ENCODE data around the gene HOXA9. TPM values are rescaled to one million over a fixed set of nuclear protein-coding genes. Genes with fewer than 3 reads are reported as not detected.

The HOXA9 gene
- total RNA-seq, 1 donor from 2014 or later, result not detected

GRCh38 chr7:27138985-27139333 lies 26.4 kb downstream of the HOXA9 start:
- intact Hi-C loops (cut with micrococcal nuclease), result no loop called here
- H3K9me3 Mint-ChIP-seq, result no peaks in the 10 kb centered on the region
- DNase-seq (ENCODE audit: low spot score), result no peak

GRCh38 chr7:27138472-27138871 lies 26.9 kb downstream of the HOXA9 start:
- no peak for DNase-seq (ENCODE audit: low spot score)
- Mint-ChIP-seq H3K27me3 (ENCODE audit: low read depth) (peaks cover 46% of the 10 kb centered on the region), H3K4me3 (ENCODE audit: low read depth) (no peak overlapping the region), H3K27ac (no peak overlapping the region), H3K36me3 (ENCODE audit: low read depth) (no peaks in the 10 kb centered on the region), H3K4me1 (ENCODE audit: low read depth) (peaks cover 14% of the 10 kb centered on the region), H3K9me3 (no peaks in the 10 kb centered on the region)
- intact Hi-C loops (cut with micrococcal nuclease), result no loop called here

More at GRCh38 chr7:27138985-27139333, 26.4 kb downstream of the HOXA9 start:
- no peaks in the 10 kb centered on the region for H3K36me3 Mint-ChIP-seq (ENCODE audit: low read depth)
- H3K4me3 Mint-ChIP-seq (ENCODE audit: low read depth), result no peak overlapping the region
- peaks cover 42% of the 10 kb centered on the region for H3K27me3 Mint-ChIP-seq (ENCODE audit: low read depth)
- H3K27ac Mint-ChIP-seq, result no peak overlapping the region
- peaks cover 12% of the 10 kb centered on the region for H3K4me1 Mint-ChIP-seq (ENCODE audit: low read depth)

- no peak for DNase-seq (ENCODE audit: low spot score)
- no peaks in the 10 kb centered on the region for H3K36me3 Mint-ChIP-seq (ENCODE audit: low read depth)
- no peak overlapping the region for H3K4me3 Mint-ChIP-seq (ENCODE audit: low read depth)
- no peaks in the 10 kb centered on the region for H3K9me3 Mint-ChIP-seq
- peaks cover 14% of the 10 kb centered on the region for H3K4me1 Mint-ChIP-seq (ENCODE audit: low read depth)
- H3K27ac Mint-ChIP-seq, result no peak overlapping the region
- intact Hi-C loops (cut with micrococcal nuclease), result no loop called here
- peaks cover 51% of the 10 kb centered on the region for H3K27me3 Mint-ChIP-seq (ENCODE audit: low read depth)
Observed at GRCh38 chr7:27137640-27138315, 27.6 kb downstream of the HOXA9 start.

GRCh38 chr7:27134392-27134791 lies 30.9 kb downstream of the HOXA9 start:
- H3K27me3 Mint-ChIP-seq (ENCODE audit: low read depth), result peaks cover 60% of the 10 kb centered on the region
- no peak overlapping the region for H3K27ac Mint-ChIP-seq
- DNase-seq (ENCODE audit: low spot score), result no peak
- no peak overlapping the region for H3K4me3 Mint-ChIP-seq (ENCODE audit: low read depth)
- H3K4me1 Mint-ChIP-seq (ENCODE audit: low read depth), result peaks cover 14% of the 10 kb centered on the region
- H3K9me3 Mint-ChIP-seq, result no peaks in the 10 kb centered on the region
- intact Hi-C loops (cut with micrococcal nuclease), result loop anchor here (5.0 kb wide), 1 partner anchor 37 kb away; the partner anchor contains the start of gene HOXA1
- no peaks in the 10 kb centered on the region for H3K36me3 Mint-ChIP-seq (ENCODE audit: low read depth)

GRCh38 chr7:27133409-27134231 lies 31.7 kb downstream of the HOXA9 start:
- H3K27ac Mint-ChIP-seq, result no peak overlapping the region
- DNase-seq (ENCODE audit: low spot score), result no peak

GRCh38 chr7:27132978-27133377 lies 32.4 kb downstream of the HOXA9 start:
- H3K9me3 Mint-ChIP-seq, result no peaks in the 10 kb centered on the region
- DNase-seq (ENCODE audit: low spot score), result no peak
- no peak overlapping the region for H3K27ac Mint-ChIP-seq
- intact Hi-C loops (cut with micrococcal nuclease), result loop anchor here (5.0 kb wide), 1 partner anchor 36 kb away; the partner anchor contains the start of gene HOXA1
- peaks cover 14% of the 10 kb centered on the region for H3K4me1 Mint-ChIP-seq (ENCODE audit: low read depth)
- H3K27me3 Mint-ChIP-seq (ENCODE audit: low read depth), result peaks cover 63% of the 10 kb centered on the region
- no peak overlapping the region for H3K4me3 Mint-ChIP-seq (ENCODE audit: low read depth)
- H3K36me3 Mint-ChIP-seq (ENCODE audit: low read depth), result no peaks in the 10 kb centered on the region

More at GRCh38 chr7:27133409-27134231, 31.7 kb downstream of the HOXA9 start:
- Mint-ChIP-seq H3K27me3 (ENCODE audit: low read depth) (peaks cover 65% of the 10 kb centered on the region), H3K36me3 (ENCODE audit: low read depth) (no peaks in the 10 kb centered on the region), H3K4me1 (ENCODE audit: low read depth) (peaks cover 14% of the 10 kb centered on the region), H3K9me3 (no peaks in the 10 kb centered on the region), H3K4me3 (ENCODE audit: low read depth) (no peak overlapping the region)
- intact Hi-C loops (cut with micrococcal nuclease), result loop anchor here (5.0 kb wide), 1 partner anchor 36 kb away; the partner anchor contains the start of gene HOXA1

- Mint-ChIP-seq H3K27ac (no peak overlapping the region), H3K36me3 (ENCODE audit: low read depth) (no peaks in the 10 kb centered on the region), H3K27me3 (ENCODE audit: low read depth) (peaks cover 62% of the 10 kb centered on the region), H3K4me1 (ENCODE audit: low read depth) (peaks cover 14% of the 10 kb centered on the region), H3K4me3 (ENCODE audit: low read depth) (no peak overlapping the region), H3K9me3 (no peaks in the 10 kb centered on the region)
- intact Hi-C loops (cut with micrococcal nuclease), result loop anchor here (5.0 kb wide), 1 partner anchor 35 kb away; the partner anchor contains the start of gene HOXA1
- no peak for DNase-seq (ENCODE audit: low spot score)
Observed at GRCh38 chr7:27132214-27132613, 33.1 kb downstream of the HOXA9 start.

- peak overlapping the region; percentile 59 for H3K4me3 Mint-ChIP-seq (ENCODE audit: low read depth)
- H3K27ac Mint-ChIP-seq, result no peak overlapping the region
- intact Hi-C loops (cut with micrococcal nuclease), result loop anchor here (5.0 kb wide), 1 partner anchor 34 kb away; the partner anchor contains the start of gene HOXA1
- no peak for DNase-seq (ENCODE audit: low spot score)
- H3K36me3 Mint-ChIP-seq (ENCODE audit: low read depth), result no peaks in the 10 kb centered on the region
- H3K4me1 Mint-ChIP-seq (ENCODE audit: low read depth), result peaks cover 14% of the 10 kb centered on the region
- peaks cover 63% of the 10 kb centered on the region for H3K27me3 Mint-ChIP-seq (ENCODE audit: low read depth)
- H3K9me3 Mint-ChIP-seq, result no peaks in the 10 kb centered on the region
Observed at GRCh38 chr7:27131390-27131819, 33.9 kb downstream of the HOXA9 start.

GRCh38 chr7:27130540-27131389 lies 34.6 kb downstream of the HOXA9 start, which contains the start of gene HOXA4:
Gene HOXA4 (minus strand): TSS chr7:27130757. CDS start chr7:27130733, 24 bp downstream.
- Mint-ChIP-seq H3K27ac (no peak within 1 kb of the TSS), H3K4me1 (ENCODE audit: low read depth) (peaks cover 14% of the 10 kb centered on the region), H3K9me3 (no peaks in the 10 kb centered on the region), H3K36me3 (ENCODE audit: low read depth) (no peaks in the 10 kb centered on the region), H3K4me3 (ENCODE audit: low read depth) (peak within 1 kb of the TSS; percentile 59), H3K27me3 (ENCODE audit: low read depth) (peaks cover 62% of the 10 kb centered on the region)
- peak; percentile 67 for DNase-seq (ENCODE audit: low spot score)
- intact Hi-C loops (cut with micrococcal nuclease), result loop anchor here (5.0 kb wide), 1 partner anchor 33 kb away; the partner anchor contains the start of gene HOXA1

- Mint-ChIP-seq H3K36me3 (ENCODE audit: low read depth) (no peaks in the 10 kb centered on the region), H3K9me3 (no peaks in the 10 kb centered on the region), H3K27ac (no peak overlapping the region), H3K4me3 (ENCODE audit: low read depth) (no peak overlapping the region), H3K4me1 (ENCODE audit: low read depth) (peaks cover 11% of the 10 kb centered on the region), H3K27me3 (ENCODE audit: low read depth) (peaks cover 59% of the 10 kb centered on the region)
- no peak for DNase-seq (ENCODE audit: low spot score)
- intact Hi-C loops (cut with micrococcal nuclease), result loop anchor here (5.0 kb wide), 1 partner anchor 33 kb away; the partner anchor contains the start of gene HOXA1
Observed at GRCh38 chr7:27129729-27130539, 35.4 kb downstream of the HOXA9 start.

- DNase-seq (ENCODE audit: low spot score), result no peak
- Mint-ChIP-seq H3K36me3 (ENCODE audit: low read depth) (no peaks in the 10 kb centered on the region), H3K27ac (no peak overlapping the region), H3K9me3 (no peaks in the 10 kb centered on the region), H3K4me1 (ENCODE audit: low read depth) (peaks cover 3% of the 10 kb centered on the region), H3K27me3 (ENCODE audit: low read depth) (peaks cover 54% of the 10 kb centered on the region), H3K4me3 (ENCODE audit: low read depth) (no peak overlapping the region)
- intact Hi-C loops (cut with micrococcal nuclease), result no loop called here
Observed at GRCh38 chr7:27128776-27129728, 36.3 kb downstream of the HOXA9 start.

All from activated T-helper 2 cell treated with anti-CD3 and anti-CD28 coated beads, Interferon-gamma antibody, Interleukin-2, Interleukin-4, amounts not matched to agents 10 μg/mL and 5 μg/mL and 100 μg/mL, durations not matched to agents 14 hours and 24 hours and 36 hours (primary cell).